ENCODE measurements around the gene CFAP410.

DNA sequence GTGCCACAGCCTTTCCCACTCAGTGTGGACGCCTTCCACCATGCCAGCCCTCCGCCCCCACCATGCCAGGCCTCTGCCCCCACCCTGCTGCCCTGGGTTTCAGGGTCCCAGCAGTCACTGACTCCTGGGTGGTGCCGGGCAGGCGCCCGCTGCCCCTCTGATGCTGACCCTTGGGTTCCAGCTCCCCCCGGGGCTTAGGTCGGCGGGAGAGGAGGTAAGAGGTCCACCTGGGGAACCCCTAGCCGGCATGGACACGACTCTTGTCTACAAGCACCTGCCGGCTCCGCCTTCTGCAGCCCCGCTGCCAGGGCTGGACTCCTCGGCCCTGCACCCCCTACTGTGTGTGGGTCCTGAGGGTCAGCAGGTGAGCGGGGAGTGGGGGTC, 46.4 kb downstream of the CFAP410 start:
- TF ChIP-seq USF2 (CRISPR knock-in tag; IDR thresholded peaks at IDR 0.05) = no peak
- no peak for TF ChIP-seq ZNF138 (CRISPR knock-in tag; conservative IDR thresholded peaks at IDR 0.05)
- no peak for TF ChIP-seq CBFB (CRISPR knock-in tag; IDR thresholded peaks at IDR 0.05; ENCODE audit: low read depth)
